Measurements from ENCODE around the gene KRT71.

Gene KRT71

GRCh38 chr12:52522346-52523011 lies 30.5 kb downstream of the KRT71 start:
- no peaks in the 10 kb centered on the region for H3K36me3 ChIP-seq
- no peaks in the 10 kb centered on the region for H3K27me3 ChIP-seq
- no peak for TF ChIP-seq CTCF (IDR thresholded peaks at IDR 0.05)
- no peak overlapping the region for H3K27ac ChIP-seq
- H3K4me1 ChIP-seq = peaks cover 0 to 20% (median 14%) of the 10 kb centered on the region in 4 donors
- no peaks in the 10 kb centered on the region for H3K9me3 ChIP-seq
- DNase-seq = no peak
- intact Hi-C loops (cut with DNase I; ENCODE audit: low total_unique reads) = no loop called here
- no peak overlapping the region for H3K4me3 ChIP-seq

GRCh38 chr12:52521568-52522266 lies 31.2 kb downstream of the KRT71 start:
- TF ChIP-seq CTCF (IDR thresholded peaks at IDR 0.05) = no peak
- intact Hi-C loops (cut with DNase I; ENCODE audit: low total_unique reads) = no loop called here
- no peak overlapping the region for H3K4me3 ChIP-seq
- H3K27me3 ChIP-seq = no peaks in the 10 kb centered on the region
- no peaks in the 10 kb centered on the region for H3K36me3 ChIP-seq
- no peaks in the 10 kb centered on the region for H3K9me3 ChIP-seq
- no peak for DNase-seq
- H3K27ac ChIP-seq = no peak overlapping the region
- peaks cover 0 to 20% (median 14%) of the 10 kb centered on the region in 4 donors for H3K4me1 ChIP-seq

DNA sequence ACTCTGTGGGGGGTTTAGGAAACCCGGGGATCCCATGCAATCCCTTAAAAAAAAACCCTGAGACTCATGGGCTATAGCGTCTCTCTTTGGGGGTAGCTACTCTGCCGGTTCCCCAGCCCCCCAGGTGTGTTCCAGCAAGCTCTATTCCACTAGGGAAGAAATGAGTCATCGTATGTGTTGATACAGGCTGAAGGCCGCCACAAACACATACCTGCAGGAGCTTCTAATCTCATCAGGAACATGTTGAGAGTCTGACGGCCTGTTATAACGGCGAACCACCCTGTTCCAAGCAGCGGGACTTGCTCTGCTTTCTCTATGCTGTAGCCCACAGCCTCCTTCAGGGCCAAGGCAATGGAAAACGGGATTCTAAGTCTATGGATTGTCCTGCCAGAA lies 31.8 kb downstream of the KRT71 start:
- no peaks in the 10 kb centered on the region for H3K36me3 ChIP-seq
- peaks cover 0 to 23% (median 15%) of the 10 kb centered on the region in 4 donors for H3K4me1 ChIP-seq
- DNase-seq = no peak

GRCh38 chr12:52519826-52520662 lies 32.9 kb downstream of the KRT71 start, which contains the start of gene KRT5:
Gene KRT5 (minus strand): TSS chr12:52520394. CDS start chr12:52520296, 98 bp downstream.
- no peak for TF ChIP-seq CTCF (IDR thresholded peaks at IDR 0.05)
- Histone ChIP-seq H3K27ac (no peak within 1 kb of the TSS), H3K27me3 (no peaks in the 10 kb centered on the region), H3K36me3 (no peaks in the 10 kb centered on the region), H3K4me3 (no peak within 1 kb of the TSS), H3K4me1 (peaks cover 0 to 34% (median 21%) of the 10 kb centered on the region in 4 donors), H3K9me3 (no peaks in the 10 kb centered on the region)
- DNase-seq = no peak
- intact Hi-C loops (cut with DNase I; ENCODE audit: low total_unique reads) = no loop called here

More for the DNA sequence above, 31.8 kb downstream of the KRT71 start:
- intact Hi-C loops (cut with DNase I; ENCODE audit: low total_unique reads) = no loop called here
- TF ChIP-seq CTCF (IDR thresholded peaks at IDR 0.05) = no peak
- H3K4me3 ChIP-seq = no peak overlapping the region
- no peaks in the 10 kb centered on the region for H3K27me3 ChIP-seq
- H3K9me3 ChIP-seq = no peaks in the 10 kb centered on the region
- no peak overlapping the region for H3K27ac ChIP-seq

- Histone ChIP-seq H3K27ac (no peak overlapping the region), H3K4me1 (peaks cover 0 to 41% (median 23%) of the 10 kb centered on the region in 4 donors), H3K4me3 (no peak overlapping the region), H3K27me3 (no peaks in the 10 kb centered on the region), H3K9me3 (no peaks in the 10 kb centered on the region), H3K36me3 (no peaks in the 10 kb centered on the region)
- intact Hi-C loops (cut with DNase I; ENCODE audit: low total_unique reads) = no loop called here
- no peak for TF ChIP-seq CTCF (IDR thresholded peaks at IDR 0.05)
- no peak for DNase-seq
Measured at GRCh38 chr12:52519387-52519703, 33.6 kb downstream of the KRT71 start.

Measured in tibial artery (tissue), 4 donors.